Coronary artery (tissue), 2 donors: ENCODE data around the gene RAMAC.
"Not testable (repeated sequence)": the region's sequence is repeated elsewhere in the genome, so short reads cannot be mapped to it uniquely, and the experiment has no call there.

Experiments used
- DNase-seq: peaks from one replicate; pipeline ENCODE4 v3.0.0-alpha.2; 2017; ENCODE audit warnings: low spot score
- H3K27ac ChIP-seq, 2 donors: fragments of 200-600 bp; sonication (generic); one replicate each; pipeline ENCODE4 v1.5.1; 2016 to 2019
- H3K4me3 ChIP-seq: fragments of 200-600 bp; sonication (generic); 2 replicates; pipeline ENCODE4 v1.5.1; 2016; ENCODE audit warnings: mild to moderate bottlenecking, moderate library complexity
- TF ChIP-seq, protein P1 (sequence below): fragments of 200-600 bp; sonication (generic); IDR thresholded peaks from one replicate; pipeline ENCODE4 v1.5.1; 2019; ENCODE audit warnings: antibody characterized with exemption

Gene RAMAC

DNA sequence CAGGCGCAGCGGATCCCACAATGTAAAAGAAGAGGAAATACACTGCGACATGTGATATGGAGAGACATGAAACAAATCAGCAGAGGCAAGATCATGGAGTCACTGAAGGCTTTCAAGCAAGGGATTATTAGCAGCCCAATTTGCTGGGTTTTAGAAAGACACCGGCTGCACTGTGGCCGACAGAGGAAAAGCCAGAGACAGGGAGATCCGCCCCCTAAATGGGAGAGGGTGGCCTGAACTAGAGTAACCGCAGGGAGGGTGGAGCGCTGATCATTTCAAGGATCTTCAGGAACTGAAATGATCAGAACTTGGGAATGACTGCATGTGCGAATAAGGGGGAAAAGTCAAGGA lies 26.0 kb downstream of the RAMAC start:
- DNase-seq, result no peak
- peak overlapping the region; percentile 65 to 87 for H3K27ac ChIP-seq
- H3K4me3 ChIP-seq, result peak overlapping the region; percentile 85
- TF ChIP-seq, protein P1, sequence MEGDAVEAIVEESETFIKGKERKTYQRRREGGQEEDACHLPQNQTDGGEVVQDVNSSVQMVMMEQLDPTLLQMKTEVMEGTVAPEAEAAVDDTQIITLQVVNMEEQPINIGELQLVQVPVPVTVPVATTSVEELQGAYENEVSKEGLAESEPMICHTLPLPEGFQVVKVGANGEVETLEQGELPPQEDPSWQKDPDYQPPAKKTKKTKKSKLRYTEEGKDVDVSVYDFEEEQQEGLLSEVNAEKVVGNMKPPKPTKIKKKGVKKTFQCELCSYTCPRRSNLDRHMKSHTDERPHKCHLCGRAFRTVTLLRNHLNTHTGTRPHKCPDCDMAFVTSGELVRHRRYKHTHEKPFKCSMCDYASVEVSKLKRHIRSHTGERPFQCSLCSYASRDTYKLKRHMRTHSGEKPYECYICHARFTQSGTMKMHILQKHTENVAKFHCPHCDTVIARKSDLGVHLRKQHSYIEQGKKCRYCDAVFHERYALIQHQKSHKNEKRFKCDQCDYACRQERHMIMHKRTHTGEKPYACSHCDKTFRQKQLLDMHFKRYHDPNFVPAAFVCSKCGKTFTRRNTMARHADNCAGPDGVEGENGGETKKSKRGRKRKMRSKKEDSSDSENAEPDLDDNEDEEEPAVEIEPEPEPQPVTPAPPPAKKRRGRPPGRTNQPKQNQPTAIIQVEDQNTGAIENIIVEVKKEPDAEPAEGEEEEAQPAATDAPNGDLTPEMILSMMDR, result no peak

DNA sequence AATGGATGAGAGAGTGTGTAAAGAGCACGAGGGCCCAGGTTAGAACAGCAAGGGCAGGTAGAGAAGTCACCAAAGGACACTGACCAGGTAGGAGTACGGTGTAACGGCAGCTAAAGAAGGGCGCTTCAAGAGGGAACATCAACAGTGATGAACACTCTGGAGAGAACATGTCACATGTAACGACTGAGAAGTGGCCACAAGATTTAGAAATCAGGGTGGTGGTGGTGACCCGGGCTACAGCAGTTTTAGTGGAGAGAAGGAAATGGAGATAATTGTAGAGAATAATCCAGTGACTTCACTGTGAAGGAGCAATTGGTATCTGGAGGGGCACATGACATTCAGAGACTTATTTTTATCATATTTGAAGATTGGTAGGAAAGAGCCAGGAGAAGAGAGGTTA lies 26.6 kb downstream of the RAMAC start:
- no peak for DNase-seq
- TF ChIP-seq, protein P1, result no peak
- no peak overlapping the region for H3K27ac ChIP-seq
- no peak overlapping the region for H3K4me3 ChIP-seq

DNA sequence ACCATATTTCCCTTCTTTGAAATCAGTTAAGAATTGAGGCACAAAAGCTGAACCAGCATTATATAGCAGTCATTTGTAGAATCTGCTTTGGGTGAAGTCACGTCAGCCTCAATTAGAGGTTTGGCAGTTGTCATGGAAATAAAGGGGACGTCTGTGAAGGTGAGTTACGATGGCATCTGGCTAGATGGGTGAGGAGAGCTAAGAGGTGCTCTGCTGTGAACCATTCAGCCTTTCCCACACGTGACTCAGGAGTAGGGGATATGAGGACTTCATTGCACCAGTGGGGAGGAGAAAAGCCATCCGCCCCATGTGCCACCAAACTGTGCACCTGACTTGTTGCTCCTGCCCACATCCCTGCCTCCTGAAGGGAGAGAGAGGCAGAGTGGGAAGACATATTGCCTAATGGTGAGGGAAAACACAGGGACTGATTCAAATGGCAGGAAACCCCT lies 28.2 kb downstream of the RAMAC start:
- Histone ChIP-seq H3K4me3 (no peak overlapping the region), H3K27ac (no peak overlapping the region)
- DNase-seq, result no peak
- TF ChIP-seq, protein P1, result no peak

DNA sequence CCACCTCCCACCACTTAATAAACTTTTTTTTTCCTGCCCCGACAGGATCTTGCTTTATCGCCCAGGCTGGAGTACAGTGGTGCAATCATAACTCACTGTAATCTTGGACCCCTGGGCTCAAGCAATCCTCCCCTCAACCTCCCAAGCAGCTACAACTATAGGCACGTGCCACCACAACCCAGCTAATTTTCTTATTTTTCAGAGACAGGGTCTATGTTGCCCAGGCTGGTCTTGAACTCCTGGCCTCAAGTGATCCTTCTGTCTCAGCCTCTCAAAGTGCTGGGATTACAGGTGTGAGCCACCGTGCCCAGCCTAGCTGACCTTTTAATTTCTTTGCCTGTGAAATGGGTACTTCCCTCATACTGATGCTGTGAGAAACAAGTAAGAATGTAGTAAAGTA lies 29.4 kb downstream of the RAMAC start:
- TF ChIP-seq, protein P1, result no peak
- H3K27ac ChIP-seq, result no peak overlapping the region
- no peak overlapping the region for H3K4me3 ChIP-seq
- no peak for DNase-seq

DNA sequence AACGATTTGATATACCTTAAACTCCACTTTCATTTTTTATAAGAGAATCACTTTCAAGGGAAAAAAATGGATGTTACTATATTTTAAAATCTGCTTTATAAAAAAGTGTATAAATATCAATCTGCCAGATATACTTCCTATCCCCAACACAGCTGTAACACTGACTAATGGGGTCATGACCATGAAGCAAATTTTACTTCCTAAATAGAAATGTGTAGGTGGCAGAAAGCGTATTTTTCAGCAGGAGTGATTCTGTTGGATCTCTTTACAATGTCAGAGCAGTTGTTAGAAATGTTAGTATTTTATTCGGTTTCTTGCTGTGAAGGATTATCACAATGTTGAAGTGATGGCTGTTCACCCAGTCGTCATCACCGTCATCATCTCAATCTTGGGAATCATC lies 30.9 kb downstream of the RAMAC start:
- TF ChIP-seq, protein P1, result no peak
- no peak overlapping the region for H3K27ac ChIP-seq
- DNase-seq, result no peak
- H3K4me3 ChIP-seq, result no peak overlapping the region

DNA sequence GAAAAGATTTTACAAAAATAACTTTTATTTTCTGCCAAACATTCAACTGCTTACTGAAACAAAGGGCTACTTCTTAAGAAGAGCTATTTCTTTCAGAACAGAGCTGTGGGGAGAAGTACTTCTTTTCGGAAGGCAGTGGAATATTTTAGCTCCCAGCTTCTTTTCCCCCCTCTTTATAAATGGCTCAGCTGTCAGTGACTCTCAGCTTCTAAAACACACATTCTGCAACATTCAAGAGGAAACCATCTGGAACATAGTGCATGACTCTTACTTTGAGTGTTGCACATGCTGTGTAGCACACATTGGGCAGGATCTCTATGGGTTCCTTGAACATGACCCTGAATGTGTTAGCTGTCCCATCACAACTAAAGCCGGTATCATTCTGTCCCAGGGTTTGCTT lies 32.4 kb downstream of the RAMAC start:
- Histone ChIP-seq H3K4me3 (no peak overlapping the region), H3K27ac (no peak overlapping the region)
- TF ChIP-seq, protein P1, result no peak
- DNase-seq, result no peak

DNA sequence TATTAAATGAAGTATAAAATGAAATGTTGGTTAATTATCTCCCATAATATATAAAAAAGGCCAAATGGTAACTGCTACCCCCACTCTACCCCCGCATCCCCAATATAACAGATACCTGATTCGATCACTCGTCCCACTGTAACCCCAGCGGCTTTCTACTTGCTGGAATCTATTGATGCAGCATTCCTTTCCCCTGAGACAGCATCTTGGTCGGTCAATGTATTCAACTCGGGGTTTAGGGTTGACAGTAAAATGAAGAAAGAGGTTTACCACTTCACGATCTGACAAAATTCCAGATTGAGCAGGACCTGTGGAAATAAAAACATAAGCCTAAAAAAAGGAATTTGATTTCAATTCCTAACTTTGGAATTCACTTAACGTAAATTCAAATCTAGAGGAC lies 44.0 kb downstream of the RAMAC start:
- DNase-seq, result no peak
- TF ChIP-seq, protein P1, result no peak
- Histone ChIP-seq H3K4me3 (no peak overlapping the region), H3K27ac (no peak overlapping the region)

DNA sequence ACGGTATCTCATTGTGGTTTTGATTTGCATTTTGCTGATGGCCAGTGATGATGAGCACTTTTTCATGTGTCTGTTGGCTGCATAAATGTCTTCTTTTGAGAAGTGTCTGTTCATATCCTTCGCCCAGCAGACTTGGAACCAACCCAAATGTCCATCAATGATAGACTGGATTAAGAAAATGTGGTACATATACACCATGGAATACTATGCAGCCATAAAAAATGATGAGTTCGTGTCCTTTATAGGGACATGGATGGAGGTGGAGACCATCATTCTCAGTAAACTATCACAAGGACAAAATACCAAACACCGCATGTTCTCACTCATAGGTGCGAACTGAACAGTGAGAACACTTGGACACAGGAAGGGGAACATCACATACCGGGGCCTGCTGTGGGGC lies 45.2 kb downstream of the RAMAC start:
- H3K4me3 ChIP-seq, DNase-seq, H3K27ac ChIP-seq: not testable (repeated sequence)
